ENCODE results near the gene DALRD3. TPM values are rescaled to one million over a fixed set of nuclear protein-coding genes. Genes with fewer than 3 reads are reported as not detected.
A peak's percentile ranks its signal among the peaks of the same experiment; 100 is the strongest.

Gene DALRD3
- total and polyA plus RNA-seq, 2 experiments from 2014 or later = 40.2 to 65.3 TPM

DNA sequence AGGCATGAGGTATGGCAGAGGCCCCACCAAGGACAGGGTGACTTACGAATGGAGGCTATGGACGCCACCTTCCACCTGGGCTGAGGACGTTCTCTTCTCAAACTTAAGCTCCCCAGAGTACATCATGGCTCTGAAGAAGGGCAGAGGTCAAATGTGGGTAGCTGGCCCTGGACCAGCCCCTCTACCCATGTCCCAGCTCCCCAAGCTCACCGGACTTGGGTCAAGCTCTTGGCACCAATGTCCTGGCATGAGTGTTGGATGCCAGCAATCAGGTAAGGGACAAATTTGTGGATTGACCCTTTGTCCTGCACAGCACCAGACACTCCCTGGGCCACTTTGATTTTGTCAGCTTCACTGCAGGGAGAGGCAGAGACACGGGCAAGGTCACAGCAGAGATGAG lies 6.1 kb upstream of the DALRD3 start:
- no peak overlapping the region for H3K27ac ChIP-seq
- peaks cover 85% of the 10 kb centered on the region for H3K79me2 ChIP-seq (ENCODE audit: insufficient read depth)
- 83 to 91% methylated on average over 5 of the region's 5 CpGs for WGBS, 2 experiments (ENCODE audit: low coverage in 1 of 2, low lambda C conversion rate in 2 of 2, missing lambda C conversion rate in 2 of 2)
- H3K36me3 ChIP-seq (ENCODE audit: low read depth) = peaks cover 14% of the 10 kb centered on the region
- no peak overlapping the region for H3K4me2 ChIP-seq (ENCODE audit: unreplicated experiment)
- no peak for DNase-seq
- H3K9me3 ChIP-seq (ENCODE audit: low read depth) = no peaks in the 10 kb centered on the region
- no peak overlapping the region for H3K4me3 ChIP-seq
- TF ChIP-seq EZH2phosphoT487 (IDR thresholded peaks at IDR 0.05; ENCODE audit: insufficient read depth, low read depth) = no peak
- no peak for TF ChIP-seq EZH2 (IDR thresholded peaks at IDR 0.05; ENCODE audit: insufficient read depth, poor library complexity, severe bottlenecking)
- in situ Hi-C loops (cut with MboI) = no loop called here
- no peaks in the 10 kb centered on the region for H3K9me2 ChIP-seq (ENCODE audit: insufficient read depth)
- H3F3A ChIP-seq (ENCODE audit: insufficient read depth) = peaks cover 53% of the 10 kb centered on the region
- H3K4me1 ChIP-seq (ENCODE audit: insufficient read depth) = peaks cover 22% of the 10 kb centered on the region
- H4K20me1 ChIP-seq (ENCODE audit: insufficient read depth) = no peaks in the 10 kb centered on the region
- H3K9ac ChIP-seq = no peak overlapping the region
- no peak overlapping the region for H2AFZ ChIP-seq
- no peaks in the 10 kb centered on the region for H3K27me3 ChIP-seq (replicated peaks; ENCODE audit: insufficient read depth)

DNA sequence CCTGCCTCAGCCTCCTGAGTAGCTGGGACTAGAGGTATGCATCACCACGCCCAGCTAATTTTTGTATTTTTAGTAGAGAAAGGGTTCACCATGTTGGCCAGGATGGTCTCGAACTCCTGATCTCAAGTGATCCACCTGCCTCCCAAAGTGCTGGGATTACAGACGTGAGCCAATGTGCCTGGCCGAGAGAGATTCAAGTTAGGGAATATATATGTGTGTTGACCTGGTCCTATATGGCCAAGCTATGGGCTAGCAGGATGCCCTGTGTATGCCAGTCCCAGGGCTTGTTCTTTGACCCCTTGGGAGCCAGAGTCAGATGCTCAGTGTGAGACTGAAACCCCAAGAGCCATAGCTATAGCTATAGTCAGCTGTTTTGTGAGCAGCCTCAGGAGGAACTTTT lies 5.4 kb upstream of the DALRD3 start:
- Histone ChIP-seq H3K4me2 (ENCODE audit: unreplicated experiment) (no peak overlapping the region), H3K9ac (no peak overlapping the region), H3K36me3 (ENCODE audit: low read depth) (peaks cover 14% of the 10 kb centered on the region), H3K4me3 (no peak overlapping the region), H4K20me1 (ENCODE audit: insufficient read depth) (no peaks in the 10 kb centered on the region), H3K27me3 (replicated peaks; ENCODE audit: insufficient read depth) (no peaks in the 10 kb centered on the region), H3K9me3 (ENCODE audit: low read depth) (no peaks in the 10 kb centered on the region), H3F3A (ENCODE audit: insufficient read depth) (peaks cover 56% of the 10 kb centered on the region), H3K27ac (no peak overlapping the region), H2AFZ (no peak overlapping the region), H3K79me2 (ENCODE audit: insufficient read depth) (peaks cover 87% of the 10 kb centered on the region), H3K9me2 (ENCODE audit: insufficient read depth) (no peaks in the 10 kb centered on the region), H3K4me1 (ENCODE audit: insufficient read depth) (peaks cover 22% of the 10 kb centered on the region)
- no peak for DNase-seq
- WGBS, 2 experiments (ENCODE audit: low coverage in 1 of 2, low lambda C conversion rate in 2 of 2, missing lambda C conversion rate in 2 of 2) = 86 to 88% methylated on average over 4 of the region's 4 CpGs
- no peak for TF ChIP-seq EZH2 (IDR thresholded peaks at IDR 0.05; ENCODE audit: insufficient read depth, poor library complexity, severe bottlenecking)
- no peak for TF ChIP-seq EZH2phosphoT487 (IDR thresholded peaks at IDR 0.05; ENCODE audit: insufficient read depth, low read depth)
- in situ Hi-C loops (cut with MboI) = no loop called here

DNA sequence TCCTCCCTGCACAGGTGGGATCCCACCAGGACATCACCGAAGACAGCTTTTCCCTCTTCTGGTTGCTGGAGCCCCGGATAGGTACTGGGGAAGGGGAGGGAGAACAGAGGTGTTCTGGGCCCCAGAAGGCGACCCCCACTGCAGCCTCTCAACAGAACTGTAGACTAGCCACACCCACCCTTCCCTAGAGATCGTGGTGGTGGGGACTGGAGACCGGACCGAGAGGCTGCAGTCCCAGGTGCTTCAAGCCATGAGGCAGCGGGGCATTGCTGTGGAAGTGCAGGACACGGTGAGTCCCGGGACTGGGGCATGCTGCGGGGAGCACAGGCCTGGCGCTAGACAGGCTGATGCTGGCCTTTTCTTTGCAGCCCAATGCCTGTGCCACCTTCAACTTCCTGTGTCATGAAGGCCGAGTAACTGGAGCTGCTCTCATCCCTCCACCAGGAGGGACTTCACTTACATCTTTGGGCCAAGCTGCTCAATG lies 4.3 kb upstream of the DALRD3 start:
- WGBS, 2 experiments (ENCODE audit: low coverage in 1 of 2, low lambda C conversion rate in 2 of 2, missing lambda C conversion rate in 2 of 2) = 11 to 20% methylated on average over 12 of the region's 12 CpGs
- Histone ChIP-seq H3K36me3 (ENCODE audit: low read depth) (peaks cover 14% of the 10 kb centered on the region), H3F3A (ENCODE audit: insufficient read depth) (peaks cover 47% of the 10 kb centered on the region), H3K4me2 (ENCODE audit: unreplicated experiment) (peak overlapping the region; percentile 76), H3K79me2 (ENCODE audit: insufficient read depth) (peaks cover 77% of the 10 kb centered on the region), H3K27me3 (replicated peaks; ENCODE audit: insufficient read depth) (no peaks in the 10 kb centered on the region), H3K9me2 (ENCODE audit: insufficient read depth) (no peaks in the 10 kb centered on the region), H2AFZ (0 out of 2 replicates have a peak overlapping the region, but pooled peaks have one; percentile 71), H4K20me1 (ENCODE audit: insufficient read depth) (no peaks in the 10 kb centered on the region), H3K4me3 (peak overlapping the region; percentile 84), H3K4me1 (ENCODE audit: insufficient read depth) (peaks cover 13% of the 10 kb centered on the region), H3K27ac (peak overlapping the region; percentile 99), H3K9ac (peak overlapping the region; percentile 96), H3K9me3 (ENCODE audit: low read depth) (no peaks in the 10 kb centered on the region)
- in situ Hi-C loops (cut with MboI) = no loop called here
- TF ChIP-seq EZH2phosphoT487 (IDR thresholded peaks at IDR 0.05; ENCODE audit: insufficient read depth, low read depth) (no peak), EZH2 (IDR thresholded peaks at IDR 0.05; ENCODE audit: insufficient read depth, poor library complexity, severe bottlenecking) (no peak)
- peak; percentile 54 for DNase-seq

DNA sequence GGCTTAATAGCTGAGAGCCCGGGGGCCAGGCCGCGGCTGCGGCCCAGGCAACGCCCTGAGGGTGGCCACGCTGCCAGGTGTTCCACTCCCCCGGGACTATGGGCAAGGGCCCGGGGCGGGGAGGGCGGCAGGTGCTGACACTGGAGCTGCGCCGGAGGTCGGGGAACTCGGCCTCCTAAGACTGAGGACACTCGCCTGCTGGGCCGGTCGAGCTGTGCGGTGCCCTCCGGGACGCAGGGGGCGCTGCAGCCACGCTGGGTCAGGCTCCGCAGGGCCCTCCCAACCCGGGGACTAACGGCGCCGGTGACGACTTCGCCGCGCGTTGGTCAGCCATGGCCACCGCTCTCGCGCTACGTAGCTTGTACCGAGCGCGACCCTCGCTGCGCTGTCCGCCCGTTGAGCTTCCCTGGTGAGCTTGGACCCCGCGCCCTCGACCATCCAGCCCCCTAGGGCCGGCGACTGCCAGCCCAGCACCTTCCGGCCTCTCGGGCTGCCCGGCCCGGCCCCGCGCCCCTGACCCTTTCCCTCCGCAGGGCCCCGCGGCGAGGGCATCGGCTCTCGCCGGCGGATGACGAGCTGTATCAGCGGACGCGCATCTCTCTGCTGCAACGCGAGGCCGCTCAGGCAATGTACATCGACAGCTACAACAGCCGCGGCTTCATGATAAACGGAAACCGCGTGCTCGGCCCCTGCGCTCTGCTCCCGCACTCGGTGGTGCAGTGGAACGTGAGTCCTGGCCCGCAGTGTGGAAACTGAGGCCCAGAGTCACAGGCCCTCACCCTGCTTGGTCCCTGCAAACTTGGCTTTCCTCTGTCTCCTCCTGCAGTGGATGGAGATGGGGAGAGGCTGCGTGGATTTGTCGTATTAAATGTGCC lies 3.7 kb upstream of the DALRD3 start, which contains the start of gene NDUFAF3:
Gene NDUFAF3, plus strand, starts transcription at position 309 of the 875 bp plus-strand sequence. Its CDS starts 24 bp downstream, at position 333.
- TF ChIP-seq EZH2phosphoT487 (IDR thresholded peaks at IDR 0.05; ENCODE audit: insufficient read depth, low read depth) (no peak), EZH2 (IDR thresholded peaks at IDR 0.05; ENCODE audit: insufficient read depth, poor library complexity, severe bottlenecking) (no peak)
- H3K4me3 ChIP-seq = peak within 1 kb of the TSS; percentile 84
- 1% methylated on average over 64 to 70 of the region's 83 CpGs for whole genome bisulfite sequencing, 2 experiments (ENCODE audit: low coverage in 1 of 2, low lambda C conversion rate in 2 of 2, missing lambda C conversion rate in 2 of 2)
- H3K9ac ChIP-seq = peak within 1 kb of the TSS; percentile 96
- H3K4me2 ChIP-seq (ENCODE audit: unreplicated experiment) = peak within 1 kb of the TSS; percentile 87
- H3F3A ChIP-seq (ENCODE audit: insufficient read depth) = peaks cover 40% of the 10 kb centered on the region
- peaks cover 14% of the 10 kb centered on the region for H3K36me3 ChIP-seq (ENCODE audit: low read depth)
- in situ Hi-C loops (cut with MboI) = no loop called here
- H4K20me1 ChIP-seq (ENCODE audit: insufficient read depth) = no peaks in the 10 kb centered on the region
- no peaks in the 10 kb centered on the region for H3K9me3 ChIP-seq (ENCODE audit: low read depth)
- DNase-seq = peak; percentile 97
- peaks cover 76% of the 10 kb centered on the region for H3K79me2 ChIP-seq (ENCODE audit: insufficient read depth)
- H3K4me1 ChIP-seq (ENCODE audit: insufficient read depth) = peaks cover 6% of the 10 kb centered on the region
- H2AFZ ChIP-seq = peak within 1 kb of the TSS; percentile 79
- H3K27ac ChIP-seq = peak within 1 kb of the TSS; percentile 99
- H3K9me2 ChIP-seq (ENCODE audit: insufficient read depth) = no peaks in the 10 kb centered on the region
- no peaks in the 10 kb centered on the region for H3K27me3 ChIP-seq (replicated peaks; ENCODE audit: insufficient read depth)

Data from GM23248 (cell line).